Fibroblast of gingiva (primary cell): Measurements from ENCODE around the gene UBE2D4.
"Not testable (repeated sequence)": the region's sequence is repeated elsewhere in the genome, so short reads cannot be mapped to it uniquely, and the experiment has no call there.

Experiments
- DNase-seq: peaks from one replicate; pipeline ENCODE4 v3.0.0-alpha.2; 2011; ENCODE audit warnings: low read depth

Gene UBE2D4

GRCh38 chr7:43925984-43926797, at the start of gene UBE2D4:
UBE2D4 (plus strand) TSS chr7:43926436; CDS start chr7:43926533, 97 bp downstream.
- peak; percentile 46 for DNase-seq

- no peak for DNase-seq
Observed at GRCh38 chr7:43876976-43877745, 49.1 kb upstream of the UBE2D4 start.

- DNase-seq: no peak
Observed at GRCh38 chr7:43877968-43878864, 48.0 kb upstream of the UBE2D4 start.

- peak; percentile 41 for DNase-seq
Observed at GRCh38 chr7:43878867-43879266, 47.4 kb upstream of the UBE2D4 start.

- peak; percentile 16 for DNase-seq
Observed at GRCh38 chr7:43879477-43879876, 46.8 kb upstream of the UBE2D4 start.

- DNase-seq: peak; percentile 13
Observed at GRCh38 chr7:43880596-43880995, 45.6 kb upstream of the UBE2D4 start.

GRCh38 chr7:43884209-43884608, 42.0 kb upstream of the UBE2D4 start:
- no peak for DNase-seq

GRCh38 chr7:43884617-43885016, 41.6 kb upstream of the UBE2D4 start:
- no peak for DNase-seq

GRCh38 chr7:43888993-43889945, 37.0 kb upstream of the UBE2D4 start:
- DNase-seq: no peak

- DNase-seq: no peak
Observed at GRCh38 chr7:43890468-43890867, 35.8 kb upstream of the UBE2D4 start.

- no peak for DNase-seq
Observed at GRCh38 chr7:43891069-43891955, 34.9 kb upstream of the UBE2D4 start.

GRCh38 chr7:43895847-43896415, 30.3 kb upstream of the UBE2D4 start:
- no peak for DNase-seq

- not testable (repeated sequence) for DNase-seq
Observed at GRCh38 chr7:43898571-43898970, 27.7 kb upstream of the UBE2D4 start.

- DNase-seq: no peak
Observed at GRCh38 chr7:43902542-43903054, 23.6 kb upstream of the UBE2D4 start.

GRCh38 chr7:43904533-43905208, 21.6 kb upstream of the UBE2D4 start:
- DNase-seq: peak; percentile 34

- DNase-seq: peak; percentile 40
Observed at GRCh38 chr7:43905209-43905946, 20.9 kb upstream of the UBE2D4 start.

GRCh38 chr7:43905956-43906330, 20.3 kb upstream of the UBE2D4 start:
- DNase-seq: peak; percentile 15
